DMS53 (cell line): Measurements from ENCODE around the gene B3GALT4.

ENCODE experiments used
- DNase-seq: peaks from one replicate; lab custom pipeline; 2025; lab: John Stamatoyannopoulos, UW

Gene B3GALT4

DNA sequence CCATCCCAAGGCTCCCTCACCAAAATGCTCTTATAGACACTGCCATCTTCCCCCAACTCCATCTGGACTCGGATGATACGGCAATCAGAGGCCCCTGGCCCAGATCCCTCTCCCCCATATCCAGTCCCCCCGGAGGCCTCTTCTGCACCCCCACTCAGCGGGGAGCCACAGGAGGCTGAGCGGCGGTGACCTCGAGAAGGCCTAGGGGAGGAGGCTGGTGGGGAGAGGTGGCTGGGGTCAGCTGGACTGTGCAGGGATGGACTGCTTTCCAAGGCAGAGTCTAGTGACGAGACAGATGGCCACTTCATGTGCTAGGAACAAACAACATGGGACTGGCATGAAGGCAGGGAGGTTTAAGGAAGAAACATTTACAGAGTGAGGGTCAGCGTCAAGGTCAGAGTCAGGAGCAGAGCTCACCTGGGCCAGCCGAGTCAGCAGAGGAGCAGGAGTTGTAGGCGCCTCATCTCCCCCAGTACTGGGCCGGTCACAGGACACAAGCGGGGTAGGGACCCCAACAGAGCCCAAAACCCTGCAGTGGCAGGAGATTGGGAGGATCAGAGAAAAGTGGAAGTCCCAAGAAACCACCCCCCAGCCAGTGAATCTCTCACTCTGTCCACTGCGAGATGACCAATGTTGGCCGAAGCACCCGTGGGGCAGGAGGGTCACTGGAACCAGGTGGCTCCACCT lies 16.2 kb downstream of the B3GALT4 start:
- no peak for DNase-seq

DNA sequence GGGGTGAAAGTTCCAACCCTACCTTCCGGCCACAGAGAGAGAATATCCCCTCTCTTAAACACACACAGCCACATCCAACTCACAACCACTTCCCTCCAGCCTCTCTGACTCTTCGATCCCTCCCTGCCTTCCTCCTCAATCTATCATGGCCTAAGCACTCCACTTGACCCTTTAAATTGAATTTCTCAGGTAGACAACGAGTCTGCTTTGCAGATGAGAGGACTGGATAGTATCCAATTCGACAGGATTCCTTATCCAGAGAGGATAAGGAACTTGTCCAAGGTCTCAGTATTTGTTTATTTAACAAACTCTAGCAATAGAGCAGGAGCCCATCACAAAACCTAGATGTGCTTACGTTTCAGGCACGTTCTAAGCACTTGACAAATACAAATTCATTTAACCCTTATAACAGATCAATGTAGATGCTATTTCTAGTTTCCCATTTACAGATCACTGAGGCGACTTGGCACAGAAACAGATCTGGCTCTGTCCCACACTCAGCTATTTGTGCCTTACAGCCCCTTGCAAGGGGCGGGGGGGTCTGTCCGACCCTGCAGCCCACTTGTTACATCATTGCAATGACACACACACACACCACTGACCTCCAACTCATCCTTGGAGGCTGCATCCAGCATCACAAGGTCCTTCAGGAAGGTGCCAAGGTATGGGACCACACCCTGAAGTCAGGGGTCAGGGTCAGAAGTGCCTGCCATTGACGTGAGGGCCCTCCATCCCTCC lies 17.3 kb downstream of the B3GALT4 start:
- no peak for DNase-seq

- no peak for DNase-seq
Measured at GRCh38 chr6:33295621-33296369, 18.9 kb downstream of the B3GALT4 start.

GRCh38 chr6:33296797-33297405 lies 20.0 kb downstream of the B3GALT4 start:
- DNase-seq: no peak

DNA sequence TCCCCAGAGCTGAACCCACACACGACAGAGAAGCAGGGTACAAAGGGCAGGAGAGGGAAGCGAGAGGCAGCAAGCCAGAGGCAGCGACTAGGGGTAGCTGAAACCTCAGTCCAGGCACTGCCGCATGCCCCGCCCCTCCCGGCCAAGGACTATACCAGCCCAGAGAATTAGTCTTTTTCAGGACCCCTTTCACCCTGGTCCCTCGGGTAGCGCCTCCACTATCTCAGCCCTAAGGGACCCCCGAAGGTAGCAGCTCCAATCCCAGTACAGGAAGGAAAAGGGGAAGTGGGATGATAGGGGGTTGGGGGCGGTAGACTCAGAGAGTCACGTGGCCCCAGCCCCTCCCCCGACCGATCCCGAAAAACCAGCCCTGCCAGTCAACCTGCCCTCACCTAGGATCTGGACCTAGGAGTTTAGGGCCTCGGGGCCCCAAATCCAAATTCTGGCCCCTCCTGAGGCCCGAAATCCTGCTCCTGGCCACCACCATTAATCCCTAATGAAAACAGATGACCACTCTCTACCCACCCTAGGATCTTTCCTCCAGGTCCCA lies 20.6 kb downstream of the B3GALT4 start:
- peak; percentile 71 for DNase-seq

- DNase-seq: peak; percentile 88
Measured at GRCh38 chr6:33297956-33298772, 21.2 kb downstream of the B3GALT4 start.

GRCh38 chr6:33298773-33299236 lies 21.9 kb downstream of the B3GALT4 start, which contains the start of gene RGL2:
RGL2 (minus strand) TSS chr6:33298942; CDS start chr6:33298610, 332 bp downstream.
- DNase-seq: peak; percentile 84

DNA sequence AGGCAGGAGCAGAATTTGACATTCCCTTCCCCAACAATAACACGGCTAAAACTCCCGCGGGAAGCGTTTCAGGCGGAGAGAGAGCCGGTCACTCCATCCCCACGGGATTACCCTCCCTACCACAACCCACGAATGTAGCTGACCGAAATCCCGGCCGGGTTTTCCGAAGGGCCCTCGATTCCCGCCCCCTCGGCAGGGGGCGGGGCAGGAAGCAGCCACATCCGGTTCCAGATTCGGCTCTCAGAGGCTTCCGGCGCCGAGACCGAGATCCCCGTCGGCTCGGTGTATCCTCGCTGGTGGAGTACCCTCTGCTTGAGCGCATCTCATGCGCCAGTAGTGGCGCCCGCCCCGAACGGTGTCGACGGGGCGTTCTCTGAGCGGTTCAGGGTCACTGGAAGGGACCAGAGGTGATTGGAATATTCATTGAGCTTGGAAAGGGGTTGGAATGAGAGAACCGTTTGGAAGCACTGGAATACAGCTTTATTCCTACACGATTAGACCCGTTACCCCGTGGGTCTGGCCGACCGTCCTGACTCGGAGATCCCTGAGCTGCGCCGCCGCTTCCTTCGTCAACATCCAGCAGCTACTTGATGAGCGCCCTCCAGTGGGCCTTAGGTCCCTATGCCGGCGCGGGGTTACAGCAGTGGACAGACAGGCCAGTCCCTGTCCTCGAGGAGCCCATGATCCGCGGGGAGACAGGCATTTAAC lies 22.5 kb downstream of the B3GALT4 start:
- peak; percentile 98 for DNase-seq

GRCh38 chr6:33301877-33302276 lies 25.0 kb downstream of the B3GALT4 start:
- no peak for DNase-seq

DNA sequence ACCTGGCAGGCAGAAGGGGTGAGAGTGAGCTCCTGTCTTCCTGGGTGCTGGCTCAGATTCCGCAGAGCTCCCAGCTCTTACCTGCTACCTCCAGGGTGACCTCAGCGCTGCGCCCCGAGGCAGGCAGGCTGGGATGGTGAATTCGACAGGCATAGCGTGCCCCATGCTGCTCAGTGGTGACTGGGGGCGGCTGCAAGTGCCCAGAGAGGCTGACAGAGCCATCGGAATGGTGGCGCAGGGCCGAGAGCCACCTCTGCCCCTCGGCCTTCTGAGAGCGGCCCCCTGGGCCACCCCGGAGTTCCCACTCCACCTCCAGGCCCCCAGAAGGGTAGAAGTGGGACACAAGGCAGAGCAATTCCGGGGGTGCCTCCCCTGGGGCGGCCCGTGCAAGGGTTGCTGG lies 27.3 kb downstream of the B3GALT4 start:
- DNase-seq: no peak

DNA sequence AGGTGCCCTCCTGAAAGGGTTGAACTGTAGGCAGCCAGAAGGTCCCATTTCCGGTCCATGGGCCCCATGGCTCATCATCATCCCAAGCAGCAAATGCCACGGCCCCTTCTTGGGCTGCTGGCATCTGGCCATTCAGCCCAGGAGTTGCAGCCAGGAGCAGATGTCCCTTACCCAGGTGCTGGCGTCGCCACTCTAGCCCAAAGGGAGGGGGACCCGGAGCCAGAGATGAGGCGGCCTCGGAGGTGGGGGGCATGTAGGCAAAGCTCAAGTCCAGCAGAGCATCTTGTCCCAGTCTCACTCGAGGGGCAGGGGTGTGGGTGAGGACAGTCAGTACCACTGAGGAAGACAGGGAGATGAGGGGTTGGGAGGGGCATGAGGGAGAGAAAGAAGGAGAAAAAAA lies 28.1 kb downstream of the B3GALT4 start:
- DNase-seq: no peak

- no peak for DNase-seq
Measured at GRCh38 chr6:33306356-33306755, 29.4 kb downstream of the B3GALT4 start.

DNA sequence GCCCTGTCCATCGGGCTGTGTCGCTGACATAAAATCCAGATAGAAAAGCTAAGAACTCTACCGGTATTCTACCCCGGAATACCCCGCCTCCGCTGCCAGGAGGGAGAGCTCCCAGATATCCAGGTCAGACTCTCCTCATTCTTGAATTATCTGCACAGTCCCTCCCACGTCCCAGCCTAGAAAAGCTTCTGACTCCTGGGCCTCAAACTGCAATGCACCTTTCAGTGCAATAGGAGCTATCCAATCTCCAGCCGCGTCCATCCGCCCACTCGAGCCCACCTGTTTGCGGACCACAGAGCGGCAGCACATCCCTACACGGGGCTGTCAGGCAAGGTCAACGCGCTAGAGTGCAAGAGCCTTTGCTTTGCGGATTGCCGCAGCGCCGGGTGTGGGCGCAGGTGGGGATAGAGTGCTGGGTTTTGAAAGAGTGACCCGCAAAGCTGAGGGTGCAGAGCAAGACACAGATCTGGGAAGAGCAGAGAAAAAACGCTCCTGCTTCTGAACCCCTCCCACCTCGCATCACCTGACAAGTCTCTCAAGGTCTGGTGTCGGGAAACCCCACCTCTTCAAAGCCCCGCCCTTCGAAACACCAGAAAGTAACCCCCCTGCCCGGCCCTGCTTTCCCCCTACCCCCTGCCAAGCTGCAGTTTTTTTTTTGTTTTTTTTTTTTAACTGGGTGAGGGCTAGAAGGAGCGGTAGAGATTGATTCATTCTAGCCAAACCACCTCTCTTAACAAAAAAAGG lies 35.6 kb downstream of the B3GALT4 start:
- peak; percentile 91 for DNase-seq

- peak; percentile 72 for DNase-seq
Measured at GRCh38 chr6:33313105-33313708, 36.3 kb downstream of the B3GALT4 start.

DNA sequence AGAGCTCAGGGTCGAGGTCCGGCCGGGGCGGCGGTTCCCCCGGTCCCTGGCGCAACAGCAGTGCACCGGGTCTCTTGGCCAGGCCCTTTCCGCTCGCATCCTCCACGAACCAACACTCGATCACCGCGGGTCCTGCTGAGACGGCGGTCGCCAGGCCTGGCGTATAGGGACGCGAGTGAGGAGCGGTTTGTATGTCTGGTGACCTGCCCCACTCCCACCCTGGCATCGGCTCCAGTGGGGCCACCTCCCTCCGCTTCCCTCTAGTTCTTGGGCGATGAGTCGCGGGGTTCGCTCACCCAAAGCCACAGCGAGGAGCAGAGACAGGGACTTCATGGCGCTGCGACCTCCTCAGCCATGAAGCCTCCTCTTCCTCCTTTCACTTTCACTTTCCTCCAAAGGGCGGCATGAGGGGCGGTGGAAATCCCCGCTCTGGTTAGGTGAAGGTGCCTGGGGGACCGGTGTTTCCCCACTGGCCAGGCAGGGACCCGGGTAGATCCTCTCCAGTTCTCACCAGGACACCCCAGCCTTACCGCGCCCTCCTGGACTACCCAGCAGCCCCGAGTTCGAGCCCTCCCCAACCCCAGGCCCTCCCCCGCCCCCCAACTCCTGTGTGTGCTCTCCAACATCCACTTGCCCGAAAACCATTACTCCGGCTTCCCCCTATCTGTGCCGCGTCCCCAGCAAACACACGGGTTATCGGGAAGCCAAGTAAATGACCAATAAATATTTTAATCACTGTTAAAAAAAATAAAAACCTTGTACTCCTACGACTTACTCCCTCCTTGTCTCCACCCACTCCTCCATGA lies 37.0 kb downstream of the B3GALT4 start, which contains the start of gene TAPBP:
TAPBP (minus strand) TSS at position 370 of the 806 bp plus-strand sequence; CDS start at position 333, 37 bp downstream.
- DNase-seq: peak; percentile 86

DNA sequence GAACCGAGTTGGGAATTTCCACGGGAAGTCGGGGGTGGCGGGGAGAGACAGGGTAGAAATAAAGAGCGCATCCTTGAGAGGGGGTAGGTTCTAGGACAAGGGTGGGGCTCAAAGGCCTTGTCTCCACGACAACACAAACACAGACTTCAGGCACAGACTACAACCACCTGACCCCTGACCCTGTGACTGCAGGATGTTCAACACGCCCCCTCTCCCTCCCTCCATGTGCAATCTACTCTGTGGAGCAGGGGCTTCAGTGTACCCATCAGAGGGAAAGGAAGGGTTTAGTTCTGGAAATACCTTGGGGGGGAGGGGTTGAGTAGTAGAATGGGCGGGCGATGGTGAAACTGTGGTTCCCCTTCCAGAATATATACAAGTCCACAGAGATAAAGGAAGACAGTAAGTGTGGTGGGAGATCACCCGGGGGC lies 37.6 kb downstream of the B3GALT4 start:
- peak; percentile 91 for DNase-seq

DNA sequence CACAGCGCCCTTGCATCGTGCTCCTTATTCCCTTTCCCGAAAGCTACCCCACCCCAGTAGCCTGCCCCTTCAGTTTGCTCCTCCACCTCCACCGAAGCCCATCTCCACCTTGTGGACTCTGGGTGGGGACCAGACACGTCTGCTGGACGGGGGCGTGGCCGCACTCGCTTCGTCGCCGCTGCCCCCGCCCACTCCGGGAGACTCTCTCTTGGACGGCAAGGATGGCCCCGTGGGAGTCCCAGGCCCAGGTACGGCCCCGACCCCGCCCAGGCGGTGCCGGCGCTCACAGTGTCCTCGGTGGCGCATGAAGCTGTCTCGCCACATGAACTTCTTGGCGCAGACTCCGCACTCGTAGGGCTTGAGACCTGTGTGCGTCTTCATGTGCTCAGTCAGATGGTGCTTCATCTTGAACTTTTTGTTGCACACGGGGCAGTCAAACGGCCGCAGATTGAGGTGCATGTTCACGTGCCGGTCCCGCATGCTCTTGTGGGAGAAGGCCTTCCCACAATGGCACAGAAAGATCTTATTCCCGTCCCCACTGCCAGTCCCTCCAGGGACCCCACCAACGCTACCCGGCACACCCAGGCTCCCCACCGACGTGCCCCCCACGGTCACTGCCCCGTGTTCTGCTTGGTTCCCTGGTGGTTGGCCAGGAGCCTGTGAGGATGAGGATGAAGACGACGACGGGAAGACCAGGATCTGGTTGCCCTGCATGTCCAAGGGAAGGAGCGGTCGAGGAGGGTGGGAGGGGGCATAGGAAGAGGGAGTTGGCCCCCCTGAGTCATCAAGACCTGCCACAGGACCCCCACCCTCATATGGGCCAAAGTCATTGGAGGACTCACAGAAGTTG lies 38.2 kb downstream of the B3GALT4 start:
- peak; percentile 87 for DNase-seq
